ENCODE measurements around the gene TCOF1.
A peak's percentile ranks its signal among the peaks of the same experiment; 100 is the strongest.

GRCh38 chr5:150353032-150353675 is 4.3 kb upstream of the TCOF1 start:
- TF ChIP-seq CTCF (IDR thresholded peaks at IDR 0.05; ENCODE audit: insufficient read depth, low read length), result no peak
- TF ChIP-seq GABPA (IDR thresholded peaks at IDR 0.05; ENCODE audit: low read depth), result no peak
- TF ChIP-seq POLR2AphosphoS5 (IDR thresholded peaks at IDR 0.05; ENCODE audit: low read depth), result no peak
- TF ChIP-seq, protein P1, sequence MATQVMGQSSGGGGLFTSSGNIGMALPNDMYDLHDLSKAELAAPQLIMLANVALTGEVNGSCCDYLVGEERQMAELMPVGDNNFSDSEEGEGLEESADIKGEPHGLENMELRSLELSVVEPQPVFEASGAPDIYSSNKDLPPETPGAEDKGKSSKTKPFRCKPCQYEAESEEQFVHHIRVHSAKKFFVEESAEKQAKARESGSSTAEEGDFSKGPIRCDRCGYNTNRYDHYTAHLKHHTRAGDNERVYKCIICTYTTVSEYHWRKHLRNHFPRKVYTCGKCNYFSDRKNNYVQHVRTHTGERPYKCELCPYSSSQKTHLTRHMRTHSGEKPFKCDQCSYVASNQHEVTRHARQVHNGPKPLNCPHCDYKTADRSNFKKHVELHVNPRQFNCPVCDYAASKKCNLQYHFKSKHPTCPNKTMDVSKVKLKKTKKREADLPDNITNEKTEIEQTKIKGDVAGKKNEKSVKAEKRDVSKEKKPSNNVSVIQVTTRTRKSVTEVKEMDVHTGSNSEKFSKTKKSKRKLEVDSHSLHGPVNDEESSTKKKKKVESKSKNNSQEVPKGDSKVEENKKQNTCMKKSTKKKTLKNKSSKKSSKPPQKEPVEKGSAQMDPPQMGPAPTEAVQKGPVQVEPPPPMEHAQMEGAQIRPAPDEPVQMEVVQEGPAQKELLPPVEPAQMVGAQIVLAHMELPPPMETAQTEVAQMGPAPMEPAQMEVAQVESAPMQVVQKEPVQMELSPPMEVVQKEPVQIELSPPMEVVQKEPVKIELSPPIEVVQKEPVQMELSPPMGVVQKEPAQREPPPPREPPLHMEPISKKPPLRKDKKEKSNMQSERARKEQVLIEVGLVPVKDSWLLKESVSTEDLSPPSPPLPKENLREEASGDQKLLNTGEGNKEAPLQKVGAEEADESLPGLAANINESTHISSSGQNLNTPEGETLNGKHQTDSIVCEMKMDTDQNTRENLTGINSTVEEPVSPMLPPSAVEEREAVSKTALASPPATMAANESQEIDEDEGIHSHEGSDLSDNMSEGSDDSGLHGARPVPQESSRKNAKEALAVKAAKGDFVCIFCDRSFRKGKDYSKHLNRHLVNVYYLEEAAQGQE (IDR thresholded peaks at IDR 0.05; ENCODE audit: insufficient replicate concordance, low read depth), result no peak
- TF ChIP-seq SPI1 (IDR thresholded peaks at IDR 0.05; ENCODE audit: borderline replicate concordance, low read depth), result peak; percentile 22; the same call in 1 of the 2 replicates
